Lower leg skin (tissue), 3 donors: ENCODE data around the gene SUN5.

Source experiments
- CTCF ChIP-seq, 3 donors: fragments of 450-650 bp; IDR thresholded peaks; one replicate each; pipeline ENCODE4 v1.5.1; 2016; ENCODE audit warnings: antibody characterized with exemption in 3 of 3, mild to moderate bottlenecking in 3 of 3, moderate library complexity in 2 of 3
- POLR2A ChIP-seq, 2 donors: fragments of 450-650 bp; IDR thresholded peaks; one replicate each; pipeline ENCODE4 v1.6.1; 2016 to 2017; ENCODE audit warnings: antibody characterized with exemption in 2 of 2, mild to moderate bottlenecking in 1 of 2, moderate library complexity in 1 of 2

- TF ChIP-seq POLR2A (IDR thresholded peaks at IDR 0.05) (no peak), CTCF (IDR thresholded peaks at IDR 0.05) (no peak)
Observed at GRCh38 chr20:32980131-32980941, 23.9 kb downstream of the SUN5 start.
